K562 (cell line): Measurements from ENCODE around the gene RHBDL3. TPM values are rescaled to one million over a fixed set of nuclear protein-coding genes. Genes with fewer than 3 reads are reported as not detected.

ENCODE experiments used
- ATAC-seq: fragments of 200-7000 bp; cut with Tn5 transposase; 3 replicates; pipeline ENCODE4 v1.9.1; 2020; ENCODE audit warnings: moderate library complexity
- BruUV-seq: library from RNA; stranded (reverse); fragments of 400-500 nt; replicated peaks from 2 replicates; lab custom pipeline; 2021; lab: Mats Ljungman, UMichigan
- CTCF ChIA-PET: fragments of 300-600 bp; formaldehyde crosslinking; extraction: SDS; loops from one replicate; lab custom pipeline; 2021; ENCODE audit warnings: low intra/inter-chr PET ratio; lab: Yijun Ruan, JAX
- POLR2A ChIA-PET: fragments of 300-600, 350-650 bp; sonication (Branson Sonifier 250); formaldehyde crosslinking; extraction: SDS; loops from one replicate; lab custom pipeline; 2021; ENCODE audit warnings: antibody characterized with exemption, inconsistent platforms; lab: Yijun Ruan, JAX
- DNase-seq, 4 experiments: peaks; one replicate each; pipeline versions ENCODE4 v3.0.0 to v3.0.0-alpha.2; 2011 to 2018; ENCODE audit warnings: low spot score in 3 of 4, mixed read lengths in 3 of 4; ENCODE audit errors: extremely low read depth in 1 of 4
- FAIRE-seq: peaks from 2 replicates; lab custom pipeline; 2011; peaks lifted over from hg19 to GRCh38; lab: Jason Lieb, UNC
- H2AFZ ChIP-seq: 2 replicates; pipeline ENCODE4 v1.6.0; 2011; ENCODE audit warnings: low read depth, low read length, control low read depth, inconsistent platforms
- H3K27ac ChIP-seq: fragments of 200-600 bp; 3 replicates; pipeline ENCODE4 v1.8.0; 2011; ENCODE audit warnings: low read depth, mild to moderate bottlenecking, control low read depth, inconsistent platforms, low read length, moderate library complexity, mixed read lengths; ENCODE audit errors: extremely low read depth
- H3K27me3 ChIP-seq, 2 experiments: fragments of 300-600 bp in 1 of 2; 2 replicates in 1 of 2; 3 replicates in 1 of 2; pipeline versions ENCODE4 v1.6.0 to v1.8.0; 2011; ENCODE audit warnings: inconsistent platforms in 2 of 2, low read length in 2 of 2, mild to moderate bottlenecking in 1 of 2, mixed read lengths in 1 of 2, moderate library complexity in 1 of 2; ENCODE audit not compliant: control insufficient read depth in 2 of 2, insufficient read depth in 2 of 2
- H3K36me3 ChIP-seq: fragments of 300-600 bp; 3 replicates; pipeline ENCODE4 v1.8.0; 2011; ENCODE audit warnings: mild to moderate bottlenecking, low read length, inconsistent platforms; ENCODE audit not compliant: control insufficient read depth, insufficient read depth
- H3K4me1 ChIP-seq, 2 experiments: fragments of 200-600 bp in 1 of 2; replicated peaks in 1 of 2; 2 replicates in 1 of 2; 3 replicates in 1 of 2; pipeline versions ENCODE4 v1.5.1 to v1.8.0; 2011; ENCODE audit warnings: inconsistent platforms in 2 of 2, low read length in 2 of 2, mild to moderate bottlenecking in 1 of 2, mixed read lengths in 1 of 2, moderate library complexity in 1 of 2; ENCODE audit not compliant: control insufficient read depth in 2 of 2, insufficient read depth in 2 of 2
- H3K4me2 ChIP-seq: 2 replicates; pipeline ENCODE4 v1.6.1; 2011; ENCODE audit warnings: low read length, control low read depth, inconsistent platforms, mixed read lengths; ENCODE audit not compliant: insufficient read depth
- H3K4me3 ChIP-seq: fragments of 200-600 bp; sonication (generic), shearing (Covaris generic); 2 replicates; pipeline ENCODE4 v1.5.1; 2016; ENCODE audit warnings: control low read depth, inconsistent platforms
- H3K79me2 ChIP-seq: fragments of 200-600 bp; 3 replicates; pipeline ENCODE4 v1.8.0; 2011; ENCODE audit warnings: low read length, inconsistent platforms; ENCODE audit not compliant: control insufficient read depth, insufficient read depth
- H3K9ac ChIP-seq, 2 experiments: 2 replicates each; pipeline versions ENCODE4 v1.6.0 to v1.6.1; 2011; ENCODE audit warnings: low read depth in 2 of 2, low read length in 2 of 2, control low read depth in 1 of 2, inconsistent platforms in 1 of 2, mild to moderate bottlenecking in 1 of 2, mixed read lengths in 1 of 2; ENCODE audit not compliant: insufficient read depth in 1 of 2
- H3K9me1 ChIP-seq: one replicate; pipeline ENCODE4 v1.6.0; 2011; ENCODE audit warnings: inconsistent platforms, mild to moderate bottlenecking, low read length, moderate library complexity; ENCODE audit not compliant: control insufficient read depth, insufficient read depth
- H3K9me3 ChIP-seq: replicated peaks from 2 replicates; pipeline ENCODE4 v1.5.1; 2011; ENCODE audit warnings: low read depth, low read length, inconsistent platforms; ENCODE audit not compliant: control insufficient read depth, insufficient read depth
- H4K20me1 ChIP-seq: replicated peaks from 2 replicates; pipeline ENCODE4 v1.6.1; 2011; ENCODE audit warnings: low read length, inconsistent platforms, mixed read lengths; ENCODE audit not compliant: control insufficient read depth, insufficient read depth
- CC2D1A ChIP-seq: fragments of 450-650 bp; IDR thresholded peaks from 2 replicates; pipeline ENCODE4 v1.6.1; 2017; ENCODE audit warnings: mild to moderate bottlenecking
- HNRNPH1 ChIP-seq: fragments of 200-400 bp; formaldehyde crosslinking; optimal IDR thresholded peaks from 2 replicates; pipeline ENCODE3; 2017; ENCODE audit warnings: low read depth, mild to moderate bottlenecking, low read length, moderate library complexity
- MLLT1 ChIP-seq, 2 experiments: fragments of 450-650 bp; IDR thresholded peaks; 2 replicates each; pipeline ENCODE4 v1.6.1; 2016
- MTF1 ChIP-seq: fragments of 250-450 bp; sonication (Bioruptor Pico); IDR thresholded peaks from 2 replicates; pipeline ENCODE4 v1.9.0; 2021; ENCODE audit warnings: moderate library complexity, mild to moderate bottlenecking, inconsistent platforms, borderline replicate concordance
- PHF20 ChIP-seq: fragments of 450-650 bp; IDR thresholded peaks from 2 replicates; pipeline ENCODE4 v1.6.1; 2018; ENCODE audit not compliant: partially characterized antibody
- SIN3B ChIP-seq: fragments of 450-650 bp; IDR thresholded peaks from 2 replicates; pipeline ENCODE4 v1.6.1; 2017; ENCODE audit warnings: low read depth, mild to moderate bottlenecking, moderate library complexity
- TARDBP ChIP-seq: fragments of 450-650 bp; IDR thresholded peaks from 2 replicates; pipeline ENCODE4 v1.6.1; 2016
- TEAD4 ChIP-seq, 2 experiments: sonication (generic) in 1 of 2; formaldehyde crosslinking in 1 of 2; IDR thresholded peaks; 2 replicates each; pipeline versions ENCODE4 v1.6.1 to v1.8.0; 2012 to 2022; ENCODE audit warnings: borderline replicate concordance in 1 of 2, inconsistent platforms in 1 of 2, low read length in 1 of 2, mild to moderate bottlenecking in 1 of 2, missing genetic modification reagents in 1 of 2
- XRCC5 ChIP-seq: fragments of 200-400 bp; formaldehyde crosslinking; IDR thresholded peaks from 2 replicates; pipeline ENCODE4 v1.6.1; 2017; ENCODE audit warnings: low read depth, mild to moderate bottlenecking, low read length
- ZKSCAN8 ChIP-seq: fragments of 200-800 bp; sonication (Bioruptor generic); IDR thresholded peaks from 2 replicates; pipeline ENCODE4 v1.6.1; 2016; ENCODE audit warnings: missing genetic modification characterization, missing compliant biosample characterization
- ZNF124 ChIP-seq: sonication (generic); formaldehyde crosslinking; IDR thresholded peaks from 2 replicates; pipeline ENCODE4 v1.8.1; 2022; ENCODE audit warnings: missing genetic modification reagents
- ZNF384 ChIP-seq: IDR thresholded peaks from 2 replicates; pipeline ENCODE4 v1.6.1; 2012; ENCODE audit warnings: low read depth, low read length, improper control_type of control experiment
- ZSCAN32 ChIP-seq: fragments of 450-650 bp; formaldehyde crosslinking; IDR thresholded peaks from 2 replicates; pipeline ENCODE4 v1.4.0; 2020; ENCODE audit warnings: mild to moderate bottlenecking, moderate library complexity
- WGBS: fragments of 100-300 bp; shearing (Covaris generic); methylation state at CpG from one replicate; pipeline ENCODE4 v1.1.6; 2016; ENCODE audit warnings: low coverage, mixed read lengths; ENCODE audit not compliant: insufficient coverage; ENCODE audit errors: missing lambda C conversion rate; 5-methylcytosine and 5-hydroxymethylcytosine counted together
- in situ Hi-C: fragments of 300-500 bp; cut with MboI; formaldehyde crosslinking; loops from 4 replicates; pipeline ENCODE4 v1.15.0; 2018; ENCODE audit warnings: inconsistent platforms, mixed read lengths
- intact Hi-C: fragments of 100-400 bp; cut with micrococcal nuclease; formaldehyde crosslinking; loops from 2 replicates; pipeline ENCODE4 v1.14.2; 2022
- polyA plus RNA-seq, 8 experiments: library from polyadenylated mRNA; depleted of rRNA in 4 of 8; stranded (reverse) in 5 of 8; unstranded in 3 of 8; fragments of >200 nt; fragmentation: Nextera tagmentation in 2 of 8; fragmentation: Illumina TruSeq in 1 of 8; extraction: Ambion mirVana in 2 of 8; extraction: Trizol in 1 of 8; gene quantifications; 2 replicates each; pipeline versions ENCODE4 v1.2.1 to v1.2.3, GENCODE V29; 2011 to 2014; ENCODE audit warnings: inconsistent platforms in 1 of 8, missing spikeins in 1 of 8
- total RNA-seq, 7 experiments: library from RNA; depleted of rRNA in 6 of 7; stranded (reverse); fragments of >200 nt in 6 of 7; fragmentation: Illumina TruSeq in 2 of 7; extraction: Trizol in 2 of 7; gene quantifications; 2 replicates each; pipeline versions ENCODE4 v1.2.1 to v1.2.3, GENCODE V29; 2011 to 2021; ENCODE audit warnings: low replicate concordance in 1 of 7
- TF ChIP-seq, protein P1 (sequence below): fragments of 250-450 bp; sonication (Bioruptor Pico); IDR thresholded peaks from 2 replicates; pipeline ENCODE4 v1.4.0; 2020; ENCODE audit warnings: mild to moderate bottlenecking, moderate library complexity

RHBDL3 gene
- total and polyA plus RNA-seq, 9 of the 15 experiments (the other 6 are each of a cell fraction or from before 2014, with no cell fraction given), result 0.06 to 0.31 (median 0.09) TPM; not detected in 4

- 0 out of 4 replicates have a peak, but pooled peaks of 1 of the 2 experiments have one; percentile 29 for TF ChIP-seq MLLT1 (IDR thresholded peaks at IDR 0.05)
- TF ChIP-seq HNRNPH1, result no peak
- 0 out of 2 replicates have a peak, but pooled peaks have one; percentile 25 for TF ChIP-seq XRCC5
- no peak for TF ChIP-seq TARDBP
- 0 out of 2 replicates have a peak, but pooled peaks have one; percentile 20 for TF ChIP-seq ZNF384
Measured at GRCh38 chr17:32341141-32341856, 75.7 kb downstream of the RHBDL3 start (continued).

DNA sequence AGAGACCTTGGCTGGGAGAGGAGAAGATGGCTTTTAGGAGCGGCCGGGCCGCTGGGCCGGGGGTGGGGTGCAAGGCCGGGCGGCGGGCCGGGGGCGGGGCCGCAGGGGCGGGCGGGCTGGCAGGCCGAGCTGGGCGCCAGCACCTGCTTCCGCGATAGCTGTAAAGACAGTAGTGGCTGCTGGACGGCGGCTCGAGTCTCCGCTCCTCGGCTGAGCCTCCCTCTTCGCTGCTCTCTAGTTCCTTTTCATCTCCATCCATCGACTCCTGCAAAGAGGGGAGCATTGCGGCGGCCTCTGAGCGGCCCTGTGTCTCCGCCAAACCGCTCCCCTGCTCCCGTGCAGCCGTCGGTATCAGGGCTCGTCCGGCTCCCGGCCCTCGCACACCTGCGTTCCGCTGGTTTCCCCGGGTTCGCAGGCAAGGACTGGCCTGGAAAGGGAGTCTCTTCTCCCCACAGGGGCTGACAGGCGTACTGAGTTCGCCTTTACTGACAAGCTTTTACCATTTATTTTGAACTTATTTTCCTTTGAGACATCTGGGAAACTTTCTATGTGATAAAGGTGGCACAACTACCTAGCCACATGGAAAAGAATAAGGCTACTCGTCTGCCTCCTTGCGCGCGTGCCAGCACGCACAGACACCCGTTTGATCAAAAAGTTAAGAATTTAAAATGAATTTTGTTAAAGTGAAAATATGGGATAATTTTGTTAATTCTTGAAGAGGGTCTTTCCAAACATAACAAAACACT, 76.4 kb downstream of the RHBDL3 start, which contains the start of gene C17orf75:
Gene C17orf75 (minus strand): TSS at position 317 of the 746 bp plus-strand sequence. CDS start 34 bp downstream, at position 283.
- ATAC-seq (peak; percentile 93), FAIRE-seq (peak; percentile 51), DNase-seq (peak; percentile 76 to 90 (median 80))
- ChIA-PET CTCF (no interaction called here), POLR2A (interaction anchor here (0.6 to 1.8 kb wide), 2 partner anchors 9 to 33 kb away, joined by 4 to 10 read pairs; no protein-coding TSS in a partner anchor)
- H3K4me1 ChIP-seq, result peaks cover 29 to 34% of the 10 kb centered on the region in 2 experiments
- WGBS, result 2% methylated on average over 27 of the region's 47 CpGs
- H3K4me2 ChIP-seq, result peak within 1 kb of the TSS; percentile 97
- no peaks in the 10 kb centered on the region for H3K9me1 ChIP-seq
- in situ Hi-C loops, result no loop called here
- intact Hi-C loops, result loop anchor here (2.0 kb wide), 1 partner anchor 103 kb away; the partner anchor contains the start of gene PSMD11
- TSS peak; percentile 94 for BruUV-seq
- H3K27me3 ChIP-seq, result no peaks in the 10 kb centered on the region
- H3K79me2 ChIP-seq, result peaks cover 14% of the 10 kb centered on the region; the same call in 2 of the 3 replicates
- peak within 1 kb of the TSS; percentile 74 to 92 for H3K9ac ChIP-seq
- no peaks in the 10 kb centered on the region for H3K9me3 ChIP-seq
- H4K20me1 ChIP-seq, result no peaks in the 10 kb centered on the region
- peak within 1 kb of the TSS; percentile 83 for H3K27ac ChIP-seq
- peak within 1 kb of the TSS; percentile 91 for H2AFZ ChIP-seq
- H3K4me3 ChIP-seq, result peak within 1 kb of the TSS; percentile 55
- peaks cover 5% of the 10 kb centered on the region; the same call in 1 of the 3 replicates for H3K36me3 ChIP-seq
- TF ChIP-seq SIN3B (peak; percentile 91), TEAD4 (IDR thresholded peaks at IDR 0.05; ENCODE audit: low read length) (peak; percentile 54), TEAD4 (CRISPR knock-in tag; IDR thresholded peaks at IDR 0.05; ENCODE audit: borderline replicate concordance) (no peak), PHF20 (peak; percentile 97), MTF1 (no peak), ZKSCAN8 (CRISPR knock-in tag) (no peak), ZNF124 (CRISPR knock-in tag) (no peak), ZSCAN32 (CRISPR knock-in tag) (no peak), CC2D1A (no peak)
- TF ChIP-seq, protein P1, sequence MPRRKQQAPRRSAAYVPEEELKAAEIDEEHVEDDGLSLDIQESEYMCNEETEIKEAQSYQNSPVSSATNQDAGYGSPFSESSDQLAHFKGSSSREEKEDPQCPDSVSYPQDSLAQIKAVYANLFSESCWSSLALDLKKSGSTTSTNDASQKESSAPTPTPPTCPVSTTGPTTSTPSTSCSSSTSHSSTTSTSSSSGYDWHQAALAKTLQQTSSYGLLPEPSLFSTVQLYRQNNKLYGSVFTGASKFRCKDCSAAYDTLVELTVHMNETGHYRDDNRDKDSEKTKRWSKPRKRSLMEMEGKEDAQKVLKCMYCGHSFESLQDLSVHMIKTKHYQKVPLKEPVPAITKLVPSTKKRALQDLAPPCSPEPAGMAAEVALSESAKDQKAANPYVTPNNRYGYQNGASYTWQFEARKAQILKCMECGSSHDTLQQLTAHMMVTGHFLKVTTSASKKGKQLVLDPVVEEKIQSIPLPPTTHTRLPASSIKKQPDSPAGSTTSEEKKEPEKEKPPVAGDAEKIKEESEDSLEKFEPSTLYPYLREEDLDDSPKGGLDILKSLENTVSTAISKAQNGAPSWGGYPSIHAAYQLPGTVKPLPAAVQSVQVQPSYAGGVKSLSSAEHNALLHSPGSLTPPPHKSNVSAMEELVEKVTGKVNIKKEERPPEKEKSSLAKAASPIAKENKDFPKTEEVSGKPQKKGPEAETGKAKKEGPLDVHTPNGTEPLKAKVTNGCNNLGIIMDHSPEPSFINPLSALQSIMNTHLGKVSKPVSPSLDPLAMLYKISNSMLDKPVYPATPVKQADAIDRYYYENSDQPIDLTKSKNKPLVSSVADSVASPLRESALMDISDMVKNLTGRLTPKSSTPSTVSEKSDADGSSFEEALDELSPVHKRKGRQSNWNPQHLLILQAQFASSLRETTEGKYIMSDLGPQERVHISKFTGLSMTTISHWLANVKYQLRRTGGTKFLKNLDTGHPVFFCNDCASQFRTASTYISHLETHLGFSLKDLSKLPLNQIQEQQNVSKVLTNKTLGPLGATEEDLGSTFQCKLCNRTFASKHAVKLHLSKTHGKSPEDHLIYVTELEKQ (CRISPR knock-in tag), result no peak
